Liver (tissue), 9 donors: ENCODE results near the gene CLDN24. TPM values are rescaled to one million over a fixed set of nuclear protein-coding genes. Genes with fewer than 3 reads are reported as not detected.

ENCODE experiments used
- DNase-seq: peaks from one replicate; pipeline ENCODE4 v3.0.0-alpha.2; 2017; ENCODE audit warnings: low spot score
- H3K27ac ChIP-seq, 2 donors: one replicate each; pipeline ENCODE4 v1.7.0; 2013; ENCODE audit warnings: inconsistent platforms in 2 of 2, low read length in 2 of 2, control low read depth in 1 of 2, low read depth in 1 of 2, mild to moderate bottlenecking in 1 of 2
- H3K27me3 ChIP-seq, 4 donors: one replicate each; pipeline versions ENCODE4 v1.6.1 to v1.7.0; 2013; ENCODE audit warnings: low read length in 3 of 4, inconsistent platforms in 1 of 4, mild to moderate bottlenecking in 1 of 4, moderate library complexity in 1 of 4; ENCODE audit not compliant: control insufficient read depth in 4 of 4, insufficient read depth in 4 of 4
- H3K36me3 ChIP-seq, 4 donors: one replicate each; pipeline versions ENCODE4 v1.6.1 to v1.7.0; 2013; ENCODE audit warnings: low read length in 3 of 4, mild to moderate bottlenecking in 3 of 4, low read depth in 1 of 4, moderate library complexity in 1 of 4; ENCODE audit not compliant: control insufficient read depth in 4 of 4, insufficient read depth in 3 of 4
- H3K4me1 ChIP-seq, 4 donors: one replicate each; pipeline versions ENCODE4 v1.6.1 to v1.7.0; 2013; ENCODE audit warnings: low read length in 3 of 4, mild to moderate bottlenecking in 3 of 4, moderate library complexity in 1 of 4; ENCODE audit not compliant: control insufficient read depth in 4 of 4, insufficient read depth in 4 of 4
- H3K4me3 ChIP-seq, 3 donors: one replicate each; pipeline versions ENCODE4 v1.6.1 to v1.7.0; 2013; ENCODE audit warnings: low read length in 3 of 3, control low read depth in 1 of 3, low read depth in 1 of 3, mild to moderate bottlenecking in 1 of 3
- H3K9ac ChIP-seq, 2 donors: one replicate each; pipeline ENCODE4 v1.7.0; 2013; ENCODE audit warnings: low read length in 2 of 2, mild to moderate bottlenecking in 2 of 2, moderate library complexity in 2 of 2, control low read depth in 1 of 2, low read depth in 1 of 2
- H3K9me3 ChIP-seq, 4 donors: one replicate each; pipeline versions ENCODE4 v1.6.1 to v1.7.0; 2013; ENCODE audit warnings: low read length in 3 of 4; ENCODE audit not compliant: control insufficient read depth in 4 of 4
- EGR1 ChIP-seq, 2 donors: IDR thresholded peaks; 2 replicates each; pipeline ENCODE4 v1.6.1; 2016 to 2018; ENCODE audit warnings: antibody characterized with exemption in 2 of 2, low read depth in 2 of 2
- FOXA1 ChIP-seq: IDR thresholded peaks from 2 replicates; pipeline ENCODE4 v1.6.1; 2016; ENCODE audit warnings: antibody characterized with exemption
- FOXA2 ChIP-seq: IDR thresholded peaks from 2 replicates; pipeline ENCODE4 v1.6.1; 2016; ENCODE audit warnings: antibody characterized with exemption
- GABPA ChIP-seq, 2 donors: IDR thresholded peaks in 1 of 2; conservative IDR thresholded peaks in 1 of 2; 2 replicates each; pipeline ENCODE4 v1.6.1; 2016; ENCODE audit warnings: antibody characterized with exemption in 2 of 2, mild to moderate bottlenecking in 1 of 2, moderate library complexity in 1 of 2
- HNF4A ChIP-seq, 2 donors: conservative IDR thresholded peaks; 2 replicates each; pipeline ENCODE4 v1.6.1; 2016; ENCODE audit warnings: antibody characterized with exemption in 2 of 2, mild to moderate bottlenecking in 2 of 2
- HNF4G ChIP-seq: IDR thresholded peaks from 2 replicates; pipeline ENCODE4 v1.6.1; 2016; ENCODE audit warnings: antibody characterized with exemption
- JUND ChIP-seq, 2 donors: IDR thresholded peaks; 2 replicates each; pipeline ENCODE4 v1.6.1; 2016; ENCODE audit warnings: antibody characterized with exemption in 2 of 2
- NR2F2 ChIP-seq: IDR thresholded peaks from 2 replicates; pipeline ENCODE4 v1.6.1; 2016; ENCODE audit warnings: antibody characterized with exemption
- RAD21 ChIP-seq, 2 donors: IDR thresholded peaks; 2 replicates each; pipeline ENCODE4 v1.6.1; 2016; ENCODE audit warnings: antibody characterized with exemption in 2 of 2, mild to moderate bottlenecking in 2 of 2
- RXRA ChIP-seq, 2 donors: IDR thresholded peaks; 2 replicates each; pipeline ENCODE4 v1.6.1; 2017 to 2018; ENCODE audit warnings: antibody characterized with exemption in 2 of 2, mild to moderate bottlenecking in 1 of 2
- SP1 ChIP-seq: IDR thresholded peaks from 2 replicates; pipeline ENCODE4 v1.6.1; 2018; ENCODE audit warnings: antibody characterized with exemption, mild to moderate bottlenecking
- TAF1 ChIP-seq: conservative IDR thresholded peaks from 2 replicates; pipeline ENCODE4 v1.6.1; 2016; ENCODE audit warnings: antibody characterized with exemption, mild to moderate bottlenecking
- YY1 ChIP-seq: IDR thresholded peaks from 2 replicates; pipeline ENCODE4 v1.6.1; 2016; ENCODE audit warnings: antibody characterized with exemption, mild to moderate bottlenecking
- WGBS: extraction: QIAGEN DNeasy Blood & Tissue Kit; methylation state at CpG from one replicate; pipeline ENCODE4 v1.1.7; 2013; 5-methylcytosine and 5-hydroxymethylcytosine counted together
- polyA plus RNA-seq, 2 donors: library from polyadenylated mRNA; stranded (reverse) in 1 of 2; unstranded in 1 of 2; fragments of 200-250 nt in 1 of 2; fragments of >200 nt in 1 of 2; fragmentation: Nextera tagmentation in 1 of 2; extraction: Ambion mirVana in 1 of 2; gene quantifications; one replicate each; pipeline versions ENCODE4 v1.2.1 to v1.2.3, GENCODE V29; 2013 to 2015
- total RNA-seq, 2 donors: library from RNA; depleted of rRNA; stranded (reverse); fragments of >200 nt; gene quantifications; one replicate each; pipeline ENCODE4 v1.2.3, GENCODE V29; 2014
- TF ChIP-seq, protein P1 (sequence below): fragments of 150-350 bp; IDR thresholded peaks from 2 replicates; pipeline ENCODE4 v1.5.1; 2017; ENCODE audit warnings: improper control_type of control experiment, low read depth, low read length; ENCODE audit not compliant: missing input control
- TF ChIP-seq, protein P2 (sequence below): IDR thresholded peaks from 2 replicates; pipeline ENCODE4 v1.6.1; 2016; ENCODE audit warnings: antibody characterized with exemption
- TF ChIP-seq, protein P3 (sequence below): IDR thresholded peaks from 2 replicates; pipeline ENCODE4 v1.6.1; 2016; ENCODE audit warnings: antibody characterized with exemption
- TF ChIP-seq, protein P4 (sequence below): IDR thresholded peaks from 2 replicates; pipeline ENCODE4 v1.6.1; 2016; ENCODE audit warnings: antibody characterized with exemption, mild to moderate bottlenecking
- TF ChIP-seq, protein P5 (sequence below): IDR thresholded peaks from 2 replicates; pipeline ENCODE4 v1.6.1; 2016; ENCODE audit warnings: antibody characterized with exemption
- donor health status: healthy.
- donor health status: healthy.
- donor health status: healthy.
- donor health status: healthy.
- donor health status: healthy.

CLDN24 gene
- total and polyA plus RNA-seq, 4 donors, result not detected

DNA sequence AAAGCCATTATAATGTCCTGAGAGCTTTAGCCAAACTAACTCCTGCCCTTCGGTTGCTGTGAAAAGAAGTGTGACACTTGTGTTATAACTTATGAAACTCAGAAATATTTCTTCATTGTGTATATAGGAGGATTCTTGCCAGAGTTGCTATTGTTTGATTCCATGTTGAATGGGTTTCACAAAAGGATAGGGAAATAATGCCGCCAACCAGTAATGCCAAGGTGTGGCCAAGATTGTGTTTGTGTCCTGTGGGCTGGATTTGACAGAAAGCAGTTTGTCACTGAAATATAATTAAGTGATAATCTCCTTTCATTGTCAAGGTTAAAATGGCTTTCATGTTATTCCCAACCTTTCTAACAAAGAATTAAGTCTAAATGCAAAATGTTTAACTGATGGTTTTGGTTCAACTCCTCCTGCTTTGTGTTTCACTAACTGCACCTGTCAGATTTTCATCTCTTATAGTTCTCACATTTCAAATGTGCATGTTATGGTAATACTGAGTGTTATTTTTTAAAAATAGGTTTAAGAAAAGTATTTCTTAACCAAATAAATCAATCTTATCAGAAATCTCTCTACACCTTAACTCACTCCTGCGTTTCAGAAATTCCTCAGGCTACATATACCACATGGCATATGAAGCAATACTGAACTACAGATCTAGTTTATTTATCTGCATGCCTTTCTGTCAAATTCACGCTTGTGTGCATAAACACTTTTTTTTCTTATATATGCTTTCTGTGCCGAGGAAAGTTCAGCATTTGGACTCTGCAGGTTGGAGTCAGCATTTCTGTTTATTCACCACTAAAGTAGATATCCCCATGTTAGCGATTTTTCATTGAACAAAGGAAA lies 1.8 kb downstream of the CLDN24 start, which contains the start of gene CLDN22:
Gene CLDN22, minus strand, starts transcription at position 66 of the 849 bp plus-strand sequence. Its CDS starts 58 bp downstream, at position 8.
- TF ChIP-seq, protein P1, sequence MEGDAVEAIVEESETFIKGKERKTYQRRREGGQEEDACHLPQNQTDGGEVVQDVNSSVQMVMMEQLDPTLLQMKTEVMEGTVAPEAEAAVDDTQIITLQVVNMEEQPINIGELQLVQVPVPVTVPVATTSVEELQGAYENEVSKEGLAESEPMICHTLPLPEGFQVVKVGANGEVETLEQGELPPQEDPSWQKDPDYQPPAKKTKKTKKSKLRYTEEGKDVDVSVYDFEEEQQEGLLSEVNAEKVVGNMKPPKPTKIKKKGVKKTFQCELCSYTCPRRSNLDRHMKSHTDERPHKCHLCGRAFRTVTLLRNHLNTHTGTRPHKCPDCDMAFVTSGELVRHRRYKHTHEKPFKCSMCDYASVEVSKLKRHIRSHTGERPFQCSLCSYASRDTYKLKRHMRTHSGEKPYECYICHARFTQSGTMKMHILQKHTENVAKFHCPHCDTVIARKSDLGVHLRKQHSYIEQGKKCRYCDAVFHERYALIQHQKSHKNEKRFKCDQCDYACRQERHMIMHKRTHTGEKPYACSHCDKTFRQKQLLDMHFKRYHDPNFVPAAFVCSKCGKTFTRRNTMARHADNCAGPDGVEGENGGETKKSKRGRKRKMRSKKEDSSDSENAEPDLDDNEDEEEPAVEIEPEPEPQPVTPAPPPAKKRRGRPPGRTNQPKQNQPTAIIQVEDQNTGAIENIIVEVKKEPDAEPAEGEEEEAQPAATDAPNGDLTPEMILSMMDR, result no peak
- TF ChIP-seq RXRA (IDR thresholded peaks at IDR 0.05), result no peak
- TF ChIP-seq EGR1 (IDR thresholded peaks at IDR 0.05; ENCODE audit: low read depth in 2 of 2), result no peak
- no peak for TF ChIP-seq NR2F2
- TF ChIP-seq, protein P2, sequence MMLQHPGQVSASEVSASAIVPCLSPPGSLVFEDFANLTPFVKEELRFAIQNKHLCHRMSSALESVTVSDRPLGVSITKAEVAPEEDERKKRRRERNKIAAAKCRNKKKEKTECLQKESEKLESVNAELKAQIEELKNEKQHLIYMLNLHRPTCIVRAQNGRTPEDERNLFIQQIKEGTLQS, result no peak
- no peak for TF ChIP-seq YY1
- no peak for TF ChIP-seq HNF4G
- TF ChIP-seq FOXA1, result no peak
- TF ChIP-seq TAF1, result no peak
- TF ChIP-seq RAD21 (IDR thresholded peaks at IDR 0.05), result no peak
- TF ChIP-seq, protein P3, sequence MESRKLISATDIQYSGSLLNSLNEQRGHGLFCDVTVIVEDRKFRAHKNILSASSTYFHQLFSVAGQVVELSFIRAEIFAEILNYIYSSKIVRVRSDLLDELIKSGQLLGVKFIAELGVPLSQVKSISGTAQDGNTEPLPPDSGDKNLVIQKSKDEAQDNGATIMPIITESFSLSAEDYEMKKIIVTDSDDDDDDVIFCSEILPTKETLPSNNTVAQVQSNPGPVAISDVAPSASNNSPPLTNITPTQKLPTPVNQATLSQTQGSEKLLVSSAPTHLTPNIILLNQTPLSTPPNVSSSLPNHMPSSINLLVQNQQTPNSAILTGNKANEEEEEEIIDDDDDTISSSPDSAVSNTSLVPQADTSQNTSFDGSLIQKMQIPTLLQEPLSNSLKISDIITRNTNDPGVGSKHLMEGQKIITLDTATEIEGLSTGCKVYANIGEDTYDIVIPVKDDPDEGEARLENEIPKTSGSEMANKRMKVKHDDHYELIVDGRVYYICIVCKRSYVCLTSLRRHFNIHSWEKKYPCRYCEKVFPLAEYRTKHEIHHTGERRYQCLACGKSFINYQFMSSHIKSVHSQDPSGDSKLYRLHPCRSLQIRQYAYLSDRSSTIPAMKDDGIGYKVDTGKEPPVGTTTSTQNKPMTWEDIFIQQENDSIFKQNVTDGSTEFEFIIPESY, result no peak
- TF ChIP-seq HNF4A (conservative IDR thresholded peaks at IDR 0.05), result no peak
- no peak for TF ChIP-seq GABPA (IDR thresholded peaks at IDR 0.05 in 1 of 2, conservative IDR thresholded peaks at IDR 0.05 in 1 of 2)
- no peak for TF ChIP-seq FOXA2
- TF ChIP-seq, protein P4, sequence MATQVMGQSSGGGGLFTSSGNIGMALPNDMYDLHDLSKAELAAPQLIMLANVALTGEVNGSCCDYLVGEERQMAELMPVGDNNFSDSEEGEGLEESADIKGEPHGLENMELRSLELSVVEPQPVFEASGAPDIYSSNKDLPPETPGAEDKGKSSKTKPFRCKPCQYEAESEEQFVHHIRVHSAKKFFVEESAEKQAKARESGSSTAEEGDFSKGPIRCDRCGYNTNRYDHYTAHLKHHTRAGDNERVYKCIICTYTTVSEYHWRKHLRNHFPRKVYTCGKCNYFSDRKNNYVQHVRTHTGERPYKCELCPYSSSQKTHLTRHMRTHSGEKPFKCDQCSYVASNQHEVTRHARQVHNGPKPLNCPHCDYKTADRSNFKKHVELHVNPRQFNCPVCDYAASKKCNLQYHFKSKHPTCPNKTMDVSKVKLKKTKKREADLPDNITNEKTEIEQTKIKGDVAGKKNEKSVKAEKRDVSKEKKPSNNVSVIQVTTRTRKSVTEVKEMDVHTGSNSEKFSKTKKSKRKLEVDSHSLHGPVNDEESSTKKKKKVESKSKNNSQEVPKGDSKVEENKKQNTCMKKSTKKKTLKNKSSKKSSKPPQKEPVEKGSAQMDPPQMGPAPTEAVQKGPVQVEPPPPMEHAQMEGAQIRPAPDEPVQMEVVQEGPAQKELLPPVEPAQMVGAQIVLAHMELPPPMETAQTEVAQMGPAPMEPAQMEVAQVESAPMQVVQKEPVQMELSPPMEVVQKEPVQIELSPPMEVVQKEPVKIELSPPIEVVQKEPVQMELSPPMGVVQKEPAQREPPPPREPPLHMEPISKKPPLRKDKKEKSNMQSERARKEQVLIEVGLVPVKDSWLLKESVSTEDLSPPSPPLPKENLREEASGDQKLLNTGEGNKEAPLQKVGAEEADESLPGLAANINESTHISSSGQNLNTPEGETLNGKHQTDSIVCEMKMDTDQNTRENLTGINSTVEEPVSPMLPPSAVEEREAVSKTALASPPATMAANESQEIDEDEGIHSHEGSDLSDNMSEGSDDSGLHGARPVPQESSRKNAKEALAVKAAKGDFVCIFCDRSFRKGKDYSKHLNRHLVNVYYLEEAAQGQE, result no peak
- TF ChIP-seq, protein P5, sequence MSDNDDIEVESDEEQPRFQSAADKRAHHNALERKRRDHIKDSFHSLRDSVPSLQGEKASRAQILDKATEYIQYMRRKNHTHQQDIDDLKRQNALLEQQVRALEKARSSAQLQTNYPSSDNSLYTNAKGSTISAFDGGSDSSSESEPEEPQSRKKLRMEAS, result no peak
- TF ChIP-seq SP1, result no peak
- no peak for TF ChIP-seq JUND (IDR thresholded peaks at IDR 0.05)
- H3K36me3 ChIP-seq, result peaks cover 0 to 13% (median 5%) of the 10 kb centered on the region in 4 donors
- H3K9me3 ChIP-seq, result no peaks in the 10 kb centered on the region
- 82% methylated on average over 6 of the region's 6 CpGs for WGBS
- H3K9ac ChIP-seq, result no peak within 1 kb of the TSS
- H3K27me3 ChIP-seq, result no peaks in the 10 kb centered on the region
- DNase-seq, result no peak
- no peaks in the 10 kb centered on the region for H3K4me1 ChIP-seq
- no peak within 1 kb of the TSS for H3K4me3 ChIP-seq
- H3K27ac ChIP-seq, result no peak within 1 kb of the TSS
